Thoracic aorta (tissue), 2 donors: Measurements from ENCODE around the gene CDS2. TPM values are rescaled to one million over a fixed set of nuclear protein-coding genes. Genes with fewer than 3 reads are reported as not detected.

Experiments
- ATAC-seq: fragments of 150-250 bp; one replicate; pipeline ENCODE4 v1.8.0; 2017; ENCODE audit warnings: low read depth; ENCODE audit not compliant: insufficient number of reproducible peaks, low FRiP score
- DNase-seq: peaks from one replicate; pipeline ENCODE4 v3.0.0-alpha.2; 2020; ENCODE audit warnings: low spot score
- H3K27ac ChIP-seq, 2 donors: fragments of 200-600 bp; sonication (generic); 1 replicate in 1 of 2; 2 replicates in 1 of 2; pipeline ENCODE4 v1.5.1; 2016; ENCODE audit warnings: mild to moderate bottlenecking in 2 of 2, moderate library complexity in 2 of 2
- H3K27me3 ChIP-seq: fragments of 200-600 bp; sonication (generic); replicated peaks from 2 replicates; pipeline ENCODE4 v1.6.0; 2016; ENCODE audit warnings: mild to moderate bottlenecking; ENCODE audit not compliant: insufficient read depth
- H3K36me3 ChIP-seq: fragments of 200-600 bp; sonication (generic); one replicate; pipeline ENCODE4 v1.5.1; 2016
- H3K4me1 ChIP-seq, 2 donors: fragments of 200-600 bp; sonication (generic); 1 replicate in 1 of 2; 2 replicates in 1 of 2; pipeline versions ENCODE4 v1.5.1 to v1.6.0; 2016; ENCODE audit warnings: low read depth in 2 of 2, mild to moderate bottlenecking in 1 of 2; ENCODE audit not compliant: control insufficient read depth in 1 of 2
- H3K4me3 ChIP-seq: fragments of 200-600 bp; sonication (generic); 2 replicates; pipeline ENCODE4 v1.5.1; 2016; ENCODE audit warnings: mild to moderate bottlenecking
- H3K9me3 ChIP-seq: fragments of 200-600 bp; sonication (generic); 2 replicates; pipeline ENCODE4 v1.5.1; 2016
- total RNA-seq, 2 donors: library from RNA; depleted of rRNA; stranded (reverse); fragments of >200 nt; gene quantifications; one replicate each; pipeline versions ENCODE4 v1.1.0 to v1.2.3, GENCODE V29; 2016
- TF ChIP-seq, protein P1 (sequence below): fragments of 200-600 bp; sonication (generic); IDR thresholded peaks from one replicate; pipeline ENCODE4 v1.5.1; 2019; ENCODE audit warnings: antibody characterized with exemption

CDS2 gene
- total RNA-seq, 2 donors from 2014 or later, result 63.6 to 85.6 TPM

- no peaks in the 10 kb centered on the region for H3K36me3 ChIP-seq
- TF ChIP-seq, protein P1, sequence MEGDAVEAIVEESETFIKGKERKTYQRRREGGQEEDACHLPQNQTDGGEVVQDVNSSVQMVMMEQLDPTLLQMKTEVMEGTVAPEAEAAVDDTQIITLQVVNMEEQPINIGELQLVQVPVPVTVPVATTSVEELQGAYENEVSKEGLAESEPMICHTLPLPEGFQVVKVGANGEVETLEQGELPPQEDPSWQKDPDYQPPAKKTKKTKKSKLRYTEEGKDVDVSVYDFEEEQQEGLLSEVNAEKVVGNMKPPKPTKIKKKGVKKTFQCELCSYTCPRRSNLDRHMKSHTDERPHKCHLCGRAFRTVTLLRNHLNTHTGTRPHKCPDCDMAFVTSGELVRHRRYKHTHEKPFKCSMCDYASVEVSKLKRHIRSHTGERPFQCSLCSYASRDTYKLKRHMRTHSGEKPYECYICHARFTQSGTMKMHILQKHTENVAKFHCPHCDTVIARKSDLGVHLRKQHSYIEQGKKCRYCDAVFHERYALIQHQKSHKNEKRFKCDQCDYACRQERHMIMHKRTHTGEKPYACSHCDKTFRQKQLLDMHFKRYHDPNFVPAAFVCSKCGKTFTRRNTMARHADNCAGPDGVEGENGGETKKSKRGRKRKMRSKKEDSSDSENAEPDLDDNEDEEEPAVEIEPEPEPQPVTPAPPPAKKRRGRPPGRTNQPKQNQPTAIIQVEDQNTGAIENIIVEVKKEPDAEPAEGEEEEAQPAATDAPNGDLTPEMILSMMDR, result no peak
- no peak for DNase-seq
- H3K4me3 ChIP-seq, result no peak overlapping the region
- no peak overlapping the region for H3K27ac ChIP-seq
- H3K9me3 ChIP-seq, result peaks cover 6% of the 10 kb centered on the region
- ATAC-seq, result no peak
- H3K4me1 ChIP-seq, result no peaks in the 10 kb centered on the region
- H3K27me3 ChIP-seq, result no peaks in the 10 kb centered on the region
These were observed 108.2 kb downstream of the CDS2 start for GRCh38 chr20:5234978-5235377.

Other genes starting within 250 kb of the CDS2 start
- gene SLC23A2, start 125.5 kb upstream of the CDS2 start, total RNA-seq, result 10 to 100 TPM; 32.1 to 51.9 TPM
- 100 to 1,000 TPM in 1 of 2 donors, 10 to 100 TPM in 1; 62.8 to 114 TPM for gene TMEM230, start 13.9 kb upstream of the CDS2 start, total RNA-seq
- gene PCNA, start 7.0 kb upstream of the CDS2 start, total RNA-seq, result 10 to 100 TPM; 20.5 to 39.7 TPM
- gene PROKR2, start 189.9 kb downstream of the CDS2 start, total RNA-seq, result not detected